ENCODE data around the gene PATJ. TPM values are rescaled to one million over a fixed set of nuclear protein-coding genes. Genes with fewer than 3 reads are reported as not detected.
"Not testable (repeated sequence)": the region's sequence is repeated elsewhere in the genome, so short reads cannot be mapped to it uniquely, and the experiment has no call there.

PATJ gene
- total RNA-seq, 1 donor from 2014 or later, result 5.0 TPM

DNA sequence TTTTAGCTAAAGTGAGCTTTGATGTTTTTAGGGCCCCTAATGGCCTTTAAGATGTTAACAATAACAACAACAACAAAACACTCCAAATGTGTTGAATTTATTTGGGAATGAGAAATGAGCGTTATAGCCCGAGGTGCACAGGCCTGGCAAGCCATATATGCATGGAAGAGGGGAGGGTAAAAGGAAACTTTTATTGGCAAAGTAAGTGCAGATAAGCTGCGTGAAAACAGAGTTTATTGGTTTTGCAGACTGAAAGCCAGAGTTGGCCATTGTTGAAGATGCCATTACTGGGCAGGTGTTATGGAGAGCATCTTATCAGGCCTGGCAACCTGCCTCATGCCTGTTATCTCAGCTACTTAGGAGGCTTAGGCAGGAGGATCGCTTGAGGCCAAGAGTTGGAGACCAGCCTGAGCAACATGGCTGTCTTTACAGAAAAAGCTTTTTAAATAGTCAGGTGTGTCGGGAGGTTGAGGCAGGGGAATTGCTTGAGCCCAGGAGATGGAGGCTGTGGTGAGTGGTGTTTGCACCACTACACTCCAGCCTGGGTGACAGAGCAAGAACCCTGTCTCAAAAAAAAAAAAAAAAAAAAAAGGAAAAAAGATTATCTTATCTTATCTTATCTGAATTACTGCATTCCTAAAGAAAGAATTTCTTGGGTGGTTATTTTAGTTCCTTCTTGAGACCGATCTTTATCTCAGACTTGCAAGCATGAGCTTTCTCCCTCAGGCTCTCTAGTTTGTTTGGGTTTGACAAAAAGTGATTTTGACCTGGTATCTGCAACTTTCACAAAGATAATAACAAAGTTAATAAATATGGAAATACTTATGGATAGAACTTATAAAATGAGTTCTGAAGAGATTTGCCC lies 1.7 kb downstream of the PATJ start:
- DNase-seq (ENCODE audit: extremely low read depth, low read depth, low spot score), result no peak

DNA sequence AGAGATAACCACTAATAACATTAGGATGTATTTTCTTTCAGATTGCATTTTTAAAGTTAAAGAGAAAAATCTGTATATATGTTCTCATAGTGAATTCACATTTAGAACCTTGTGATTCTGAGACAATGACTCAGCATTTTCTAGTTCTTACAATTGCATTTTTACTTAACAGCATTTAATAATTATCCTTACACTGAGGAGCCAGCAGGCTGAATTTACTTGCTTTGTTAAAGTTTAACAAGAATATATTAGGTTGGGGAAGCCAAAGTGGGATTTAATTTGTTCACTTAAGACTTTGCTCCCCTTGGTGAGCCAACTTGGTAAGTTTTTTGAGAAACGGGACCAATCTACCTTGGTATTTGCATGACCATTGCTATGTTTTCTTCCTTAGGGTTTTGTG lies 4.5 kb downstream of the PATJ start:
- DNase-seq (ENCODE audit: extremely low read depth, low read depth, low spot score), result no peak

DNA sequence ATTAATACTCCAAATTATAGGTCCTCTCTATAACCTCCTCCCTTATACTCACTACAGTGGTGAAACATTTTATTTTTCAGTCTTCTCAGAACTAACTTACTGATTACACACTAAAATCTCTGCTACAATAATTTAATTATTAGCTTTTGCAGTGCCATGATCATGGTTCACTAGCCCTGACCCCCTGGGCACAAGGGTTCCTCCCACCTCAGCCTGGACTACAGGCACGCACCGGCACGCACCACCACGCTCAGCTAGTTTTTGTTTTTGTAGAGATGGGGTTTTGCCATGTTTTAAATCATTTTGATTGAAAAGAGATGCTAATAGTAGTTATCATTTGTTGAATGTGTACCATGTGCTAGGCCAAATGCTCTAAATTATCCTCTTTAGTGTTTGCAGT lies 6.3 kb downstream of the PATJ start:
- no peak for DNase-seq (ENCODE audit: extremely low read depth, low read depth, low spot score)

DNA sequence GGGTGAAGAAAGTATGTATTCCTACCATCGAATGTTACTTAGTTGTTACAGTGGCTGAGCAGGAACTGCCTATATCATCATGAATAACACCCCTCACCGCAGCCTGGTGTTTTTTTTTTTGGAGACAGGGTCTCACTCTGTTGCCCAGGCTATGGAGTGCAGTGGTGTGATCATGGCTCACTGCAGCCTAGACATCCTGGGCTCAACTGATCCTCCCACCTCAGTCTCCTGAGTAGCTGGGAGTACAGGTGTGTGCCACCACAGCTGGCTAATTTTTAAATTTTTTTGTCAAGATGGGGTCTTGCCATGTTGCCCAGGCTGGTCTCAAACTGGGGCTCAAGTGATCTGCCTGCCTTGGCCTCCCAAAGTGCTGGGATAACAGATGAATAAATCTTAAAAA lies 7.3 kb downstream of the PATJ start:
- DNase-seq (ENCODE audit: extremely low read depth, low read depth, low spot score), result no peak

DNA sequence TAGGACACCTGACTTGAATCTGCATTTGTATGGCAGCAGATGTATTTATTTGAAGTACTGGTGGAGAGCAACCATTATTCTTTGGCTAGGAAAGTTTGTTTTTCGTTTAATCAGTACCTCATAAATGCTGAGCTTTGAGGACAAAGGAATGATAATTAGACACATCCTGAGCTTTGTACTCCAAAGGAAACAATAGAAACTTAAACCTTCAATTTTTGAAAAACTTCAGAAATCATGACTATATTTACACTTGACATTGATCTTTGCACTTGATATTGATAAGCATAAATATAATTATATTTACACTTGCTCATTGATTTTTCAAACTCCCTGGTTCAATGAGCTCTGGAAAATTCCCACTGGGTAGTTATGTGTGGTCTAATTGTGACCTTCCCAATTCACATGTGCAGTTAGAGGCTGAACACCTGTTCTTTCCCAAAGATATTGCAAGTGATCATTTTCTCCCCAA lies 10.7 kb downstream of the PATJ start:
- no peak for DNase-seq (ENCODE audit: extremely low read depth, low read depth, low spot score)

DNA sequence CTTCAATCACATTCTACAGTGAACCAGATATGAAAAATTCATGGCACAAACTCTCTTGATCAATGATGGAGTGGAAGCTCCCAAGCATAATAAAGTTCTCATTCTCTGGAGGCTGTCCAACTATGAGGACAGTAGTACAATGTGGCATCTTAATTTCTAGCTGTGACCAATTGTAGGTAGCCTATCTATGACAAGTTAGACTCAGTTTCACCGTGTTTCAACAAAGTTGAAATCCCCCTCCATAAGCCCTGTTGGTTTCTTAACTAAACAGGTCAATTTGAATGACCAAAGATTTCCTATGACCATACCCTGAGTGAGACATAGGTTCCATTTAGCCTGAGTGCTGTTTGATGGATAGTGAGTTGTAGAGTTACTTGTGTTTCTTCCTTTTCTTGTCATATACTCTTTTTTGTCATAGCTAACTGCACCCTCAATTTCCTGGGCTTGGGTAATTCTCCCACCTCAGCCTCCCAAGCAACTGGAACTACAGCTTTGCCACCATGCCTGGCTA lies 11.8 kb downstream of the PATJ start:
- DNase-seq (ENCODE audit: extremely low read depth, low read depth, low spot score), result no peak

DNA sequence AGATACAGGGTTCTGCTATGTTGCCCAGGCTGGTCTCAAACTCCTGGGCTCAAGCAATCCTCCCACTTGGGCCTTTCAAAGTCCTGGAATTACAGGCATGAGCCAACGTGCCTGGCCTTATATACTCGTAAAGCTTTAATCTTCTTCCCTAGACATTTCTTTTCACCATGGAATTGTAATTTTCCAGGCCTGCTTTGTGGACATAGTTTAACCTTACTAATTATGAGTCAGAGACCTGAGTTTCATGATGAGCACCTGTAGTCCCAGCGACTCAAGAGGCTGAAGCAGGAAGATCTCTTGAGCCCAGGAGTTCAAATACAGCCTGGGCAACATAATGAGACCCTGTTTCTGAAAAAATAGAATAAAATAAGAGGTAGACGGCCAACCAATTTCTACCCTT lies 12.3 kb downstream of the PATJ start:
- no peak for DNase-seq (ENCODE audit: extremely low read depth, low read depth, low spot score)

DNA sequence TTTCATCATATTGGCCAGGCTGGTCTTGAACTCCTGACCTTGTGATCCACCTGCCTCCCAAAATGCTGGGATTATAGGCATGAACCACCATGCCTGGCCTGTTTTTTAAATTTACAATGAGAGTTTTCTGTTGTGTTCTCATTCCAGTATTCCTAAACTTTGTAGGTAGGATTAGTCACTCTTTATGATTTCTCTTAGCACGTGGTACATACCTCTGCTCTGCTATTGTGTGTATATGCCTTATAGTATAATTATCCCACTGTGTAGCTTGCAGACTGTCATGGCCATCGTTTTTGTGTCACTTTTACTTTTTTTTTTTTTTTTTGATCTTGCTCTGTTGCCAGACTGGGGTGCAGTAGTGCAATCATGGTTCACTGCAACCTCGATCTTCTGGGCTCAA lies 14.5 kb downstream of the PATJ start:
- no peak for DNase-seq (ENCODE audit: extremely low read depth, low read depth, low spot score)

DNA sequence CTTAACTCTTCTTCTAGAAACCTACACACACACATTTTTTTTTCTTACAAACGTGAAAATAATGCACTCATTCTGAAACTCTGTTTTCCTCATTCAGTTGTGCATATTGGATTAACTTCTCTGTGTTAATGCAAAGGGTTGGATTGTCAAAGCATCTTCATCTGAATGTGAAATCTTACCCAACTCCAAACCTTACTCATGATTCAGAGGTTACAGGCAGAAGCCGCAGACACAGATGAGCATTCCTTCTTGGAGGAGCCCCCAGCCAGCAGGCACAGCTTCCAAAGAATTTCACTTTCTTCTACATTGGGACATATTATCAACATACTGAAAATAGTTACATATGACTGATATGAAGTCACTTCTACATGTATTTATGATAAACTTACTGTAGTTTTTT lies 15.7 kb downstream of the PATJ start:
- no peak for DNase-seq (ENCODE audit: extremely low read depth, low read depth, low spot score)

DNA sequence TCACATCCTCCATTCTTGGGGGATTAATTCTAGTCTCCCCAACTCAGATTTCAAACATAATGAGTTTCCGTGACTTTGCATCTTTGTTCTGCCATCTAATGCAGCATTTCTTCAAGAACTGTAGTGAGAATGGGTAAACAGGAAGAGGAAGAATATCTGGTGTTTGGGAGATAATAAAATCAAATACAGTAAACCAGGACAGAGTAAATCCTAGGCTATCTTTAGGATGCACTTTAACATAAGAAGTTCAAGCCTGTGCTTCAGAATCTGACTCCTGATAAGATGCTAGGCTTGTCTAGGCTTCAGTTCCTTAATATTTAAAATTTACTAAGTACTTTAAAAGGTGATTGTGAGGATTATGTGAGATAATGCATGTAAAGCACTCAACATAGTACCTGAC lies 27.9 kb downstream of the PATJ start:
- DNase-seq (ENCODE audit: extremely low read depth, low read depth, low spot score), result no peak

DNA sequence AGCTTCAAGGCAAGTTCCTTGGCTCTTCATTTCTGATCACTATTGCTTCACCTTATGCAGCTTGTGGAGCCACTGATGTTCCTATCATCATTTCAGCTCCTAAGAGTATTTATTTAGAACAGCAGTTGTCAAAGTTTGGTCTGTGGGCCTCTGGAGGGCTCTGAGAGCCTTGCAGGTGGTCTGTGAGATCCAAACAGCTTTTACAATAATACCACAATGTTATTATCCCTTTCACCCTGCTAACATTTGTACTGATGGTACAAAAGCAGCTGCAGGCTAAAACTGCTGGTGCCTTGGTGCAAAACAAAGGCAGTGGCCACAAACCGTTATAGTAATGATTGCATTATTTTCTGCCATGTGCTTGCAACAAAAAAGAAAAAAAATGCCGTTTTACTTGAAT lies 33.8 kb downstream of the PATJ start:
- DNase-seq (ENCODE audit: extremely low read depth, low read depth, low spot score), result no peak

DNA sequence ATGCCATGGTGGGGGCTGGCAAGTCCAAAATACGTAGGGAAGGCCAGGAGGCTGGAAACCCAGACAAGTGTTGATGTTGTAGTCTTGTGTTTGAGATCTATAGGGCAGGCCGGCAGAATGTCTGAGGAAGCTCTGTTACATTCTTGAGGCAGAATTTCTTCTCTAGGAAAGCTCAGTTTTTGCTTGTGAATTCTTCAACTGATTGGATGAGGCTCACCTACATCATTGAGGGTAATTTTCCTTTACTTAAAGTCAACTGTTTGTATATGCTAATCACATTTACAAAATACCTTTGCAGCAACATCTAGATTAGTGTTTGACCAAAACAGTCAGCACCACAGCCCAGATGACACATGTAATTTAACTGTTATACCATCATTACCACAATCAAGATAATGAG lies 37.0 kb downstream of the PATJ start:
- no peak for DNase-seq (ENCODE audit: extremely low read depth, low read depth, low spot score)

DNA sequence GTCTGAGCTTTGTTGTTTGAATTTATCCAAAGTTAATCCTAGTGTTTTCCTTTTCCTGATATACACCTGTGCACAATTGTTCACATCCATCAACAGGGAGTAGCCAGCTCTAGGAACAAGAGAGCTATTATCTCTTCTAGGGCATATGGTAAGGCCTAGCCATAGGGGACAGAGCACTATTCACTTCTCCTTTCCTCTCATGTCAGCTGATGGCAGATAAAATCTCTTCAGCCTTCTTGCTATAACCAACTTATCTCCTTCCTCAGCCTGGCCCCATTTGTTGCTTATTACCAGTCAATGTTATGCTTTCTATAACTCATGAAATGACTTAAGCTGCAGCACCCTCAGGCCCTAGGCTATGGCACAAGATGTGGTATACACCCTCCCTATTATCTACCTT lies 38.9 kb downstream of the PATJ start:
- DNase-seq (ENCODE audit: extremely low read depth, low read depth, low spot score), result no peak

DNA sequence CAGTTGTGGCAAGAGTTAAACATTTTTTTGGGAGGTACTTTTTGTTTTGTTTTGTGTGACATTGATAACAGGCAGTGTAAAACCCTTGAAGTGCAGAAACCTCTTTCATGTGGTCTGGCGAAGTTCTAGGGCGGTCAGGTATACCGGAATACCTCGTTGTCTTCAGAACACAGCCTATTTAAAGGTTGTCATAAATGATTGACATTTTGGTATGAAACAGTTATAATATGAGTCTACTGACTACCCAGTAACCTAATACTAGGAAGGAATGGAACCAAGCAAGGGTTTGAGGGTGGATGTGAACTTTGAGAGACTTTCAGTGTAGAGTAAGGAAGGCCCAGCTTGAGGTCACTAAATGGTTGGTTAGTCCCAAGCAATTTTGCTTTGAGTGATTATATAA lies 40.5 kb downstream of the PATJ start:
- DNase-seq (ENCODE audit: extremely low read depth, low read depth, low spot score), result no peak

DNA sequence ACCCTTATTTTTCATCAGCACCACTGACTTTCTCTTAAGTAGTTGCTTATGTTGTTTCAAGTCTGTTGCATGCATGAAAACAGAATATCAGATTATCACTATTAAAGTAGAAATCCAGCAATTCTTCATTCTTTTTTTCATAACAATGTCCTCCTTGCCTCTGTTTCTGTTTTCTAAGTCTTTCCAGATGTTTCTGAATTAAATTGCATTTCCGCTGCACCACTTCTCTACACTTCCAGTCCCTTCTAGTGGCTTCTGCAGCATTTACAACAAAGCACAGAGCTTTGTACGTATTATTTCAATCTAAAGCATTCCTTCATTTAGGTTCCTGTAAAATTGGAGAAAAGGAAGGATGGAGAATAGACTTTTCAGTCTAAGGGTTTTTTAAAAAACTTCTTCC lies 42.4 kb downstream of the PATJ start:
- no peak for DNase-seq (ENCODE audit: extremely low read depth, low read depth, low spot score)

DNA sequence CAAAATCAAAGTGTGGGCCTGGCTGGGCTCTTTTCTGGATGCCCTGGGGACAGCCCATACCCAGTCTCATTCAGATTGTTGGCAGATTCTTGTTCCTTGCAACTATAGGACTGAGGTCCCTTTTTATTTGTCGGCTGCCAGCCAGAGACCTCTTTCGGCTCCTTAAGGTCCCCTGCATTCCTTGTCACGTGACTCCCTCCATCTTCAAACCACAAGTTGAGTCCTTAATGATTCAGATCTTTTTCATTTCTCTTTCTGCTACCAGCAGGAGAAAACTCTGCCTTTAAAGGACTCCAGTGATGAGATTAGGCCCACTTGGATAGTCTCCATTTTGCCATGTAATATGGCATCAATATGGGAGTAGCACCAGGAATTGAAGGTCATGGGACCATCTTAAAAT lies 48.6 kb downstream of the PATJ start:
- no peak for DNase-seq (ENCODE audit: extremely low read depth, low read depth, low spot score)

DNA sequence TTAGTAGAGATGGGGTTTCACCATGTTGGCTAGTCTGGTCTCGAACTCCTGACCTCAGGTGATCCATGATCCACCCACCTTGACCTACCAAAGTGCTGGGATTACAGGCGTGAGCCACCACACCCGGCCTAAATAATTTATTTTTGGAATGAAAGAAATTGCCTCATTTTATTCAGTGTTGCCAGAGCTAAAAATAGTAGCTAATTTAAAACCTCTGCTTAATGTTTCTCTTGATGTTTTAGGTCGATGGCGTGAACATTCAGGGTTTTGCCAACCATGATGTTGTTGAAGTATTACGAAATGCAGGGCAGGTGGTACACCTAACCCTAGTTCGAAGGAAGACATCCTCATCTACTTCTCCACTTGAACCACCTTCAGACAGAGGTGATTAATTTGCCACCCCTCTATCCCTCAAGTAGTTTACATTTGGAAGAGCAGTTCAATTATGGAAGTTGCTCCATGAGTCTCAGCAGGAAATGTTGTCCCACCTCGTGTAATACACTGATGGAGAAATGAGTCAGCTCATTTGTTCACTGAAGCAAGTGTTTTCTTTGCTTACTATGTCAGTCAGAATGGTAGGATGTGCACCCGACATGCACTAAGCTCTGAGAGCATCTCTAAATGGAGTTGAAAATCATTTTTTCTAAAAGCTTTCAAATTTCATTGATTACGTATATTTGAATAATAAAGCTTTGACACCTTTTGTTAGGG lies 54.9 kb downstream of the PATJ start:
- no peak for DNase-seq (ENCODE audit: extremely low read depth, low read depth, low spot score)

DNA sequence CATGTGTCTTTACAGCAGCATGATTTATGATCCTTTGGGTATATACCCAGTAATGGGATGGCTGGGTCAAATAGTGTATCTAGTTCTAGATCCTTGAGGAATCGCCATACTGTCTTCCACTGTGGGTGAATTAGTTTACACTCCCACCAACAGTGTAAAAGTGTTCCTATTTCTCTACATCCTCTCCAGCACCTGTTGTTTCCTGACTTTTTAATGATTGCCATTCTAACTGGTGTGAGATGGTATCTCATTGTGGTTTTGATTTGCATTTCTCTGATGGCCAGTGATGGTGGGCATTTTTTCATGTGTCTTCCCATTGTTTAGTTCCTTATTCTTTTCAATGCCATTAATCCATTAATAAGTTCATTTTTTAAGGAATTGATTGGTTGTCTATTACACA lies 58.8 kb downstream of the PATJ start:
- not testable (repeated sequence) for DNase-seq (ENCODE audit: extremely low read depth, low read depth, low spot score)

DNA sequence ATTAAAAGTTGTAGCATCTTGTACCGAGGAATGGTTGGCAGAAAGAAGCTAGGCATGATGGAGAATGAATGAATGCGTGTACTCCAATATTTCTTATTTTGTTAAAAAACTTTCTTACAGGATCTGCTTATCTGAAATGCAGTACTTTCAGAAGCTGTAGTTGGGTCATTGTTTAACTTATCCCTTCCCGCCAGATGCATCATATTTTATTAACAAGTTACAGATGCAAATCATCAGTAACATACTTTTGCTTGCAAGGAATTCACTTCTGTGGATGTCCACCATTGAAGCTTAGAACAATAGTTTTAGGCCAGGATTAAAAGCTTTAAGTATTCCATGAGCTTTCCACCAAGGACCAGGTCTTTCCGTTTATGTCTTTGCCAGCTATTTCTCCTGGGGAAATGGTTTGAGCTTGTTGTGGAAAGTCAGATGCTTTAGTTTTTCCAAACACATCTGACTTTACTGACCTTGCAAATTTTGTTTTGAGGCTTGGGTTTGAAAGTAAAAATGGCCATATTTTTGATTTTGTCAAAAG lies 65.4 kb downstream of the PATJ start:
- DNase-seq (ENCODE audit: extremely low read depth, low read depth, low spot score), result no peak

DNA sequence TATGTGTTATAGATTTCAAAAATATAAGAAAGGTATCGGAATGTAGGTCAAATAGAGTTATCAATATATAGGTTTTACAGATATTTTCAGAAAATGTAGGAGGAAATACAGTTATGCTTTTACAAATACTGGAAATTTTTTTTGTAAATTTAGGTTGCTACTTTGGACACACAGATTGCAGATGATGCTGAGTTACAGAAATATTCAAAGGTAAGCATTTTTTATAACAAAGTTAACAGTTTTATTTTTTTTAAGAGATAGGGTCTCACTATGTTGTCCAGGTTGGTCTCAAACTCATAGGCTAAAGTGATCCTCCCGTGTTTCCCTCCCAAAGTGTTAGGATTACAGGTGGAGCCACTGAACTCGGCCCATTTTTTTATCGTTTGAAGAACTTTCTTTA lies 66.0 kb downstream of the PATJ start:
- no peak for DNase-seq (ENCODE audit: extremely low read depth, low read depth, low spot score)

DNA sequence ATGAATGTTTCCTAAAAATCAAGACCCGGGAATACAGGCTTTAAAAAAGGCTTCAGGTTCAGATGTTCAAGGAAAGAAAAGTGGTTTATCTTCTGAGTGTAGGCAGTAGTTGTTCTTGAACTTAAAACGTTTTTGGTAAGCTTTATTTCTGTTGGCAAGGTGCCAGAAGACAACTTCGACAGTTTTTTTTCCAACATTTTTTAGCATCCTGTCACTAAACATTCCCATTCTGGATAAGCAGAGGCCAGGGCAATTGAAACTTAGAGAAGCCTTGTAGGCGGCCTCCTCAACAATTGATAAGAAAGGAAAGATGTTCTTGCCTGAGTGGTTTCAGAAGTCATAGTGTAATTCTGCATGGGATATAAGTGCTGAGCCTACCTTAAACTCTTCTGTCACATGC lies 66.7 kb downstream of the PATJ start:
- DNase-seq (ENCODE audit: extremely low read depth, low read depth, low spot score), result no peak

DNA sequence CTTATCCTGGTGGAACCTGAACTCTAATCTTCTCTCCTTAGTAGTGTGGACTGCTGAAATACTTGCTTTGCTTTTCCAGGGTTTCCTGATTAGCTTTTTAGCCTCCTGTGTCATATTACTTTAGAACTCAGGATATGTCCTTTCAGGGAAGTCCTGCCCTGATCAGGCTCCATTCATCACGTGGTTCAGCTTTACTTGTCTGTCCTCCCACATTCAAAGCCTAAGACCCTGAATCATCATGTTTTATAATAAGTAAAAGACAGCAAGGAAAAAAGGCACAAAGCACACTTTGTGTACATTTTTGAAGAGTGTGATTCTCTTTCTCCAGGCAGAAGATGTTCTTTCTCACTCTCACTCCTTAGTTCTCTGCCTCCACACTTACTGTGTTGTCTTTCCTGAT lies 70.6 kb downstream of the PATJ start:
- DNase-seq (ENCODE audit: extremely low read depth, low read depth, low spot score), result no peak

Measured in glomerular endothelial cell (primary cell).